ENCODE measurements around the gene CRKL.

DNA sequence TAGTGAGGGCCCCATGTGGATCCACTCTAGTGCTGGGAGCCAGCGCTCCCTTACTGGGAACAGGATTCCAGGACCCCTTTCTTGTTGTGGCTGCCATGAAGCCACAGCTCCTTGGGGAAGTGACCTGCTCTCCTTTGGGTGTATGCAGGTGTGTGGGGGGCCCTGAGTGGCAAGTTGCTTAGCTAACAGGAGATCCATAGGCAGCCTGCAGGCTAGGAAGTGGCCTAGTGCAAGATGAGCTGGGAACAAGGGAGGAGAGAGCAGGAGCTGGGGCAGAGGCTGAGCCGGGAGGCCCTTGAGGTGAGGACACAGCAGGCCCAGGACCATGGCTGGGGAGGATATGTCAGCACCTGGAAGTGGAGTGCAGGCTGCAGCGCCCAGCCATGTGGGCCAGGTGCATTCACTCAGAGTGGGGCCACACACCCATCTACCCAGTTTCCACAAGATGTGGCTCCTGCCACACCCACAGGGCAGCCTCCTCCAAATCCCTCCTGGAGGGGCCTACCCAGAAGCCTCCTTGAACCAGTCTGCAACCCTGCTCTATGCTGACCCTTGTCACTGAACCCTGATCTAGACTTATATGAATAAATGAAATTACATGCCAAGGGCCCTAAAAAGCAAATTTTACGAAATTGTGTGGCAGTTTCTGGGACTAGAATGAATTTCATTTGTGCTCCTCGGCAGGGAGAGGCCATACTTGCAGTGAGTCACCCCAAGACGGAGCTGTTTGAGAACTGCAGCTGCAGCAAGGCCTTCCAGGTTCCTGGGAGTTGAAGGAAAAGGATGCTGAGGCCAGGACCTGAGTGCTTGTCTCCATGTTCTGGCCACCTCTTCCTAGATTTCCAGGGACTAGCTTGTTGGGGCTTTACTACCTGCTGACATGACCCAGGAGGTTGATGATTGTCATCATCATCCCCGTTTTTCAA, 81.5 kb downstream of the CRKL start:
- TF ChIP-seq, protein P1, sequence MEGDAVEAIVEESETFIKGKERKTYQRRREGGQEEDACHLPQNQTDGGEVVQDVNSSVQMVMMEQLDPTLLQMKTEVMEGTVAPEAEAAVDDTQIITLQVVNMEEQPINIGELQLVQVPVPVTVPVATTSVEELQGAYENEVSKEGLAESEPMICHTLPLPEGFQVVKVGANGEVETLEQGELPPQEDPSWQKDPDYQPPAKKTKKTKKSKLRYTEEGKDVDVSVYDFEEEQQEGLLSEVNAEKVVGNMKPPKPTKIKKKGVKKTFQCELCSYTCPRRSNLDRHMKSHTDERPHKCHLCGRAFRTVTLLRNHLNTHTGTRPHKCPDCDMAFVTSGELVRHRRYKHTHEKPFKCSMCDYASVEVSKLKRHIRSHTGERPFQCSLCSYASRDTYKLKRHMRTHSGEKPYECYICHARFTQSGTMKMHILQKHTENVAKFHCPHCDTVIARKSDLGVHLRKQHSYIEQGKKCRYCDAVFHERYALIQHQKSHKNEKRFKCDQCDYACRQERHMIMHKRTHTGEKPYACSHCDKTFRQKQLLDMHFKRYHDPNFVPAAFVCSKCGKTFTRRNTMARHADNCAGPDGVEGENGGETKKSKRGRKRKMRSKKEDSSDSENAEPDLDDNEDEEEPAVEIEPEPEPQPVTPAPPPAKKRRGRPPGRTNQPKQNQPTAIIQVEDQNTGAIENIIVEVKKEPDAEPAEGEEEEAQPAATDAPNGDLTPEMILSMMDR (IDR thresholded peaks at IDR 0.05), result no peak
- TF ChIP-seq POLR2A (IDR thresholded peaks at IDR 0.05) (no peak), POLR2AphosphoS5 (IDR thresholded peaks at IDR 0.05) (no peak)
